ENCODE measurements around the gene PPIF.

DNA sequence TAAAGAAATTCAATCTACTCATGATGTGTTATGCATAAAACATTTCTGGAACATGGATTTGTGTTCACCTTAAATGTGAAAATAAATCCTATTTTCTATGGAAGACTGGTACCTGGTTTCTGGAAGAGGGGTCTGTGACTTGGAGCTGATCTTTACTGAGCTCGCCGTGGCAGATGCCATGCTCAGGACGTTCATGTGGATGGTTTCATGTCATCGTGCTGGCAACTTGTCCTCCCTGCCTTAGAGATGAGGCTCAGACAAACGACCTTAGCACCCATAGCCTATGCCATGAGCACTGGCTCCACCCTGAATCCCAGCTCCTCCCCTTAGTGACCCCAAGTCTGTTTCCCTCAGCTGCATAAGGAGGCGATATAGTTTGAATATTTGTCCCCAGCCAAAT lies 7.3 kb downstream of the PPIF start:
- TF ChIP-seq EZH2 (IDR thresholded peaks at IDR 0.05; ENCODE audit: insufficient read depth, poor library complexity, severe bottlenecking) (no peak), EZH2phosphoT487 (IDR thresholded peaks at IDR 0.05; ENCODE audit: insufficient read depth, low read depth) (no peak)

Data from GM23248 (cell line).